ENCODE measurements around the gene CNOT4.

The CNOT4 gene

GRCh38 chr7:135441791-135442190 is 68.1 kb downstream of the CNOT4 start:
- no peak for DNase-seq (ENCODE audit: extremely low spot score)
- TF ChIP-seq FOXM1 (IDR thresholded peaks at IDR 0.05; ENCODE audit: borderline replicate concordance) (no peak), HDGF (IDR thresholded peaks at IDR 0.05; ENCODE audit: borderline replicate concordance) (no peak), L3MBTL2 (conservative IDR thresholded peaks at IDR 0.05) (no peak), SP1 (IDR thresholded peaks at IDR 0.05) (no peak), ARNT (IDR thresholded peaks at IDR 0.05) (no peak)
- POLR2A ChIA-PET, result no interaction called here
- CTCF ChIA-PET, result no interaction called here

GRCh38 chr7:135434047-135434446 is 75.9 kb downstream of the CNOT4 start:
- ChIA-PET CTCF (interaction anchor here (0.7 kb wide), 1 partner anchor 13 kb away, joined by 4 read pairs; no protein-coding TSS in a partner anchor), POLR2A (no interaction called here)
- DNase-seq (ENCODE audit: extremely low spot score), result no peak
- TF ChIP-seq PKNOX1 (IDR thresholded peaks at IDR 0.05) (peak; percentile 40; the same call in 1 of the 2 replicates), FOXK2 (IDR thresholded peaks at IDR 0.05) (no peak)

GRCh38 chr7:135430626-135431025 is 79.3 kb downstream of the CNOT4 start:
- TF ChIP-seq HDGF (IDR thresholded peaks at IDR 0.05; ENCODE audit: borderline replicate concordance), result no peak
- TF ChIP-seq BHLHE40 (IDR thresholded peaks at IDR 0.05; ENCODE audit: borderline replicate concordance), result no peak
- no peak for TF ChIP-seq NFRKB (IDR thresholded peaks at IDR 0.05)
- no peak for TF ChIP-seq FOXK2 (IDR thresholded peaks at IDR 0.05)
- no peak for TF ChIP-seq LEF1 (IDR thresholded peaks at IDR 0.05; ENCODE audit: borderline replicate concordance)
- no peak for TF ChIP-seq ZNF384 (IDR thresholded peaks at IDR 0.05)
- TF ChIP-seq PKNOX1 (IDR thresholded peaks at IDR 0.05), result no peak
- no peak for TF ChIP-seq FOXM1 (IDR thresholded peaks at IDR 0.05; ENCODE audit: borderline replicate concordance)
- no peak for TF ChIP-seq TARDBP (IDR thresholded peaks at IDR 0.05)
- no peak for TF ChIP-seq CTBP1 (IDR thresholded peaks at IDR 0.05; ENCODE audit: borderline replicate concordance)
- TF ChIP-seq SP1 (IDR thresholded peaks at IDR 0.05), result no peak
- TF ChIP-seq ARNT (IDR thresholded peaks at IDR 0.05), result no peak
- TF ChIP-seq L3MBTL2 (conservative IDR thresholded peaks at IDR 0.05), result no peak
- POLR2A ChIA-PET, result no interaction called here
- CTCF ChIA-PET, result no interaction called here
- no peak for DNase-seq (ENCODE audit: extremely low spot score)

GRCh38 chr7:135428879-135429278 is 81.0 kb downstream of the CNOT4 start:
- TF ChIP-seq FOXK2 (IDR thresholded peaks at IDR 0.05) (no peak), SUZ12 (IDR thresholded peaks at IDR 0.05) (no peak), FOXM1 (IDR thresholded peaks at IDR 0.05; ENCODE audit: borderline replicate concordance) (no peak), CTBP1 (IDR thresholded peaks at IDR 0.05; ENCODE audit: borderline replicate concordance) (no peak)
- ChIA-PET POLR2A (no interaction called here), CTCF (no interaction called here)
- no peak for DNase-seq (ENCODE audit: extremely low spot score)

- no peak for DNase-seq (ENCODE audit: extremely low spot score)
These were observed 81.9 kb downstream of the CNOT4 start for GRCh38 chr7:135428011-135428410.

GRCh38 chr7:135427166-135427565 is 82.7 kb downstream of the CNOT4 start:
- CTCF ChIA-PET, result no interaction called here
- POLR2A ChIA-PET, result no interaction called here
- no peak for TF ChIP-seq ELF4 (IDR thresholded peaks at IDR 0.05)
- TF ChIP-seq HDGF (IDR thresholded peaks at IDR 0.05; ENCODE audit: borderline replicate concordance), result no peak
- TF ChIP-seq SUZ12 (IDR thresholded peaks at IDR 0.05), result no peak
- TF ChIP-seq TARDBP (IDR thresholded peaks at IDR 0.05), result no peak
- TF ChIP-seq FOXK2 (IDR thresholded peaks at IDR 0.05), result no peak
- no peak for TF ChIP-seq CTBP1 (IDR thresholded peaks at IDR 0.05; ENCODE audit: borderline replicate concordance)
- no peak for TF ChIP-seq FOXM1 (IDR thresholded peaks at IDR 0.05; ENCODE audit: borderline replicate concordance)
- TF ChIP-seq ZNF384 (IDR thresholded peaks at IDR 0.05), result no peak
- TF ChIP-seq NFRKB (IDR thresholded peaks at IDR 0.05), result no peak
- TF ChIP-seq LEF1 (IDR thresholded peaks at IDR 0.05; ENCODE audit: borderline replicate concordance), result no peak
- no peak for TF ChIP-seq BHLHE40 (IDR thresholded peaks at IDR 0.05; ENCODE audit: borderline replicate concordance)
- TF ChIP-seq ARNT (IDR thresholded peaks at IDR 0.05), result no peak
- no peak for TF ChIP-seq FOXA1 (IDR thresholded peaks at IDR 0.05)
- no peak for TF ChIP-seq SP1 (IDR thresholded peaks at IDR 0.05)
- TF ChIP-seq L3MBTL2 (conservative IDR thresholded peaks at IDR 0.05), result no peak
- no peak for DNase-seq (ENCODE audit: extremely low spot score)

More at GRCh38 chr7:135428011-135428410, 81.9 kb downstream of the CNOT4 start:
- CTCF ChIA-PET, result no interaction called here
- POLR2A ChIA-PET, result no interaction called here
- TF ChIP-seq TARDBP (IDR thresholded peaks at IDR 0.05) (no peak), L3MBTL2 (conservative IDR thresholded peaks at IDR 0.05) (no peak), PKNOX1 (IDR thresholded peaks at IDR 0.05) (no peak), FOXK2 (IDR thresholded peaks at IDR 0.05) (no peak), CTBP1 (IDR thresholded peaks at IDR 0.05; ENCODE audit: borderline replicate concordance) (no peak), ARNT (IDR thresholded peaks at IDR 0.05) (no peak)

GRCh38 chr7:135425036-135425435 is 84.9 kb downstream of the CNOT4 start:
- POLR2A ChIA-PET, result no interaction called here
- no peak for DNase-seq (ENCODE audit: extremely low spot score)
- CTCF ChIA-PET, result no interaction called here
- TF ChIP-seq HDGF (IDR thresholded peaks at IDR 0.05; ENCODE audit: borderline replicate concordance), result no peak
- no peak for TF ChIP-seq FOXM1 (IDR thresholded peaks at IDR 0.05; ENCODE audit: borderline replicate concordance)
- TF ChIP-seq FOXK2 (IDR thresholded peaks at IDR 0.05), result no peak
- TF ChIP-seq BHLHE40 (IDR thresholded peaks at IDR 0.05; ENCODE audit: borderline replicate concordance), result no peak
- TF ChIP-seq FOXA1 (IDR thresholded peaks at IDR 0.05), result no peak
- TF ChIP-seq PKNOX1 (IDR thresholded peaks at IDR 0.05), result no peak
- TF ChIP-seq TARDBP (IDR thresholded peaks at IDR 0.05), result no peak
- no peak for TF ChIP-seq ELF4 (IDR thresholded peaks at IDR 0.05)
- TF ChIP-seq SUZ12 (IDR thresholded peaks at IDR 0.05), result no peak
- TF ChIP-seq ZNF384 (IDR thresholded peaks at IDR 0.05), result no peak
- TF ChIP-seq SP1 (IDR thresholded peaks at IDR 0.05), result no peak
- no peak for TF ChIP-seq L3MBTL2 (conservative IDR thresholded peaks at IDR 0.05)
- TF ChIP-seq CTBP1 (IDR thresholded peaks at IDR 0.05; ENCODE audit: borderline replicate concordance), result no peak
- no peak for TF ChIP-seq LEF1 (IDR thresholded peaks at IDR 0.05; ENCODE audit: borderline replicate concordance)
- no peak for TF ChIP-seq ARNT (IDR thresholded peaks at IDR 0.05)
- no peak for TF ChIP-seq NFRKB (IDR thresholded peaks at IDR 0.05)
